NT2/D1 (cell line): Measurements from ENCODE around the gene PRKCQ.

Experiments used
- YY1 ChIP-seq: IDR thresholded peaks from 2 replicates; pipeline ENCODE4 v1.6.1; 2011; ENCODE audit not compliant: insufficient read length, insufficient read depth
- ZNF274 ChIP-seq: IDR thresholded peaks from 2 replicates; pipeline ENCODE4 v1.6.1; 2011; ENCODE audit warnings: mild to moderate bottlenecking, low read depth, low read length

- TF ChIP-seq ZNF274 (no peak), YY1 (no peak)
Measured at GRCh38 chr10:6565588-6565987, 14.5 kb downstream of the PRKCQ start.
